IMR-90 (cell line): Measurements from ENCODE around the gene SESN1. TPM values are rescaled to one million over a fixed set of nuclear protein-coding genes. Genes with fewer than 3 reads are reported as not detected.

Source experiments
- ATAC-seq: fragments of 200-7000 bp; cut with Tn5 transposase; 2 replicates; pipeline ENCODE4 v1.9.1; 2020; ENCODE audit warnings: low read depth, mild to moderate bottlenecking, moderate library complexity
- BruUV-seq: library from RNA; stranded (reverse); fragments of 400-500 nt; replicated peaks from 2 replicates; lab custom pipeline; 2021; lab: Mats Ljungman, UMichigan
- CTCF ChIA-PET: fragments of 300-600 bp; formaldehyde crosslinking; extraction: SDS; loops from one replicate; lab custom pipeline; 2021; ENCODE audit warnings: antibody characterized with exemption; lab: Yijun Ruan, JAX
- POLR2A ChIA-PET: fragments of 300-600 bp; sonication (Branson Sonifier 250); formaldehyde crosslinking; loops from one replicate; lab custom pipeline; 2022; ENCODE audit warnings: antibody characterized with exemption; ENCODE audit not compliant: unreplicated experiment; lab: Charles Lee
- DNase-seq: peaks from one replicate; pipeline ENCODE4 v3.0.0; 2013
- H2AFZ ChIP-seq: replicated peaks from 2 replicates; pipeline ENCODE3; 2013; ENCODE audit warnings: low read length, mild to moderate bottlenecking; ENCODE audit not compliant: poor library complexity
- H2AK5ac ChIP-seq: 2 replicates; pipeline ENCODE4 v1.6.1; 2013; ENCODE audit warnings: low read depth, low read length, inconsistent platforms
- H2AK9ac ChIP-seq: replicated peaks from 2 replicates; pipeline ENCODE3; 2013; ENCODE audit warnings: mild to moderate bottlenecking, low read depth, low read length, moderate library complexity; ENCODE audit not compliant: poor library complexity
- H2BK120ac ChIP-seq: 2 replicates; pipeline ENCODE4 v1.6.1; 2013; ENCODE audit warnings: low read depth, low read length, inconsistent platforms
- H2BK15ac ChIP-seq: 3 replicates; pipeline ENCODE4 v1.6.1; 2013; ENCODE audit warnings: low read depth, low read length, inconsistent platforms
- H2BK20ac ChIP-seq: 2 replicates; pipeline ENCODE4 v1.6.1; 2013; ENCODE audit warnings: low read depth, mild to moderate bottlenecking, inconsistent platforms, low read length, moderate library complexity
- H2BK5ac ChIP-seq: 2 replicates; pipeline ENCODE4 v1.6.1; 2013; ENCODE audit warnings: mild to moderate bottlenecking, low read depth, low read length, inconsistent platforms; ENCODE audit not compliant: poor library complexity, severe bottlenecking
- H3K14ac ChIP-seq: replicated peaks from 2 replicates; pipeline ENCODE4 v1.6.1; 2013; ENCODE audit warnings: low read depth, low read length, inconsistent platforms
- H3K18ac ChIP-seq: 2 replicates; pipeline ENCODE4 v1.6.1; 2013; ENCODE audit warnings: low read depth, low read length, control low read depth
- H3K23ac ChIP-seq: 2 replicates; pipeline ENCODE4 v1.6.1; 2013; ENCODE audit warnings: low read depth, low read length, inconsistent platforms
- H3K27ac ChIP-seq: 2 replicates; pipeline ENCODE4 v1.5.1; 2013; ENCODE audit warnings: mild to moderate bottlenecking, control low read depth, low read length; ENCODE audit not compliant: insufficient read depth
- H3K27me3 ChIP-seq: 2 replicates; pipeline ENCODE4 v1.6.1; 2013; ENCODE audit warnings: low read length; ENCODE audit not compliant: control insufficient read depth, insufficient read depth
- H3K36me3 ChIP-seq: 2 replicates; pipeline ENCODE4 v1.6.1; 2013; ENCODE audit warnings: low read length, mixed read lengths; ENCODE audit not compliant: control insufficient read depth, insufficient read depth
- H3K4ac ChIP-seq: 2 replicates; pipeline ENCODE4 v1.6.1; 2013; ENCODE audit warnings: low read depth, low read length, inconsistent platforms
- H3K4me1 ChIP-seq: 2 replicates; pipeline ENCODE4 v1.6.1; 2013; ENCODE audit warnings: low read length, mixed read lengths; ENCODE audit not compliant: control insufficient read depth, insufficient read depth
- H3K4me2 ChIP-seq: 2 replicates; pipeline ENCODE4 v1.6.1; 2013; ENCODE audit warnings: low read depth, mild to moderate bottlenecking, control low read depth, low read length, moderate library complexity
- H3K4me3 ChIP-seq: 2 replicates; pipeline ENCODE4 v1.5.1; 2013; ENCODE audit warnings: low read depth, mild to moderate bottlenecking, control low read depth, low read length, moderate library complexity; ENCODE audit not compliant: insufficient read depth
- H3K56ac ChIP-seq: 2 replicates; pipeline ENCODE4 v1.6.1; 2013; ENCODE audit warnings: low read length, inconsistent platforms; ENCODE audit not compliant: insufficient read depth; ENCODE audit errors: extremely low read depth
- H3K79me1 ChIP-seq, 2 experiments: 2 replicates each; pipeline ENCODE4 v1.6.1; 2013; ENCODE audit warnings: low read length in 2 of 2, inconsistent platforms in 1 of 2, low read depth in 1 of 2
- H3K9ac ChIP-seq: 2 replicates; pipeline ENCODE4 v1.6.1; 2013; ENCODE audit warnings: low read depth, low read length, control low read depth
- H3K9me1 ChIP-seq: 2 replicates; pipeline ENCODE4 v1.6.1; 2013; ENCODE audit warnings: low read length, inconsistent platforms; ENCODE audit not compliant: insufficient read depth
- H3K9me3 ChIP-seq: 2 replicates; pipeline ENCODE4 v1.6.1; 2013; ENCODE audit warnings: low read length; ENCODE audit not compliant: control insufficient read depth, insufficient read depth
- H4K20me1 ChIP-seq: 2 replicates; pipeline ENCODE4 v1.6.1; 2013; ENCODE audit warnings: low read length, inconsistent platforms; ENCODE audit not compliant: insufficient read depth
- H4K5ac ChIP-seq: 2 replicates; pipeline ENCODE4 v1.6.1; 2013; ENCODE audit warnings: mild to moderate bottlenecking, low read depth, low read length, control low read depth
- H4K8ac ChIP-seq, 2 experiments: 2 replicates each; pipeline ENCODE4 v1.6.1; 2013; ENCODE audit warnings: low read depth in 2 of 2, low read length in 2 of 2, control low read depth in 1 of 2, inconsistent platforms in 1 of 2
- H4K91ac ChIP-seq: 2 replicates; pipeline ENCODE4 v1.6.1; 2013; ENCODE audit warnings: low read depth, low read length, inconsistent platforms; ENCODE audit not compliant: insufficient read depth
- BHLHE40 ChIP-seq: fragments of 150-350 bp; IDR thresholded peaks from 2 replicates; pipeline ENCODE4 v1.6.1; 2016; ENCODE audit warnings: mild to moderate bottlenecking, low read depth, low read length
- CEBPB ChIP-seq: IDR thresholded peaks from 2 replicates; pipeline ENCODE4 v1.6.1; 2012; ENCODE audit warnings: low read depth, low read length, improper control_type of control experiment
- CHD1 ChIP-seq: IDR thresholded peaks from 2 replicates; pipeline ENCODE4 v1.6.1; 2012; ENCODE audit warnings: low read depth, low read length, improper control_type of control experiment
- CTCF ChIP-seq: conservative IDR thresholded peaks from 2 replicates; pipeline ENCODE4 v1.5.1; 2012; ENCODE audit warnings: mild to moderate bottlenecking, low read depth, low read length, improper control_type of control experiment
- FOS ChIP-seq: fragments of 150-350 bp; IDR thresholded peaks from 2 replicates; pipeline ENCODE4 v1.6.1; 2016; ENCODE audit warnings: low read depth, low read length
- MAFK ChIP-seq: IDR thresholded peaks from 2 replicates; pipeline ENCODE4 v1.6.1; 2012; ENCODE audit warnings: low read depth, low read length, improper control_type of control experiment
- MAZ ChIP-seq: IDR thresholded peaks from 2 replicates; pipeline ENCODE4 v1.6.1; 2012; ENCODE audit warnings: low read depth, mild to moderate bottlenecking, low read length, improper control_type of control experiment, moderate library complexity, borderline replicate concordance
- MXI1 ChIP-seq: IDR thresholded peaks from 2 replicates; pipeline ENCODE4 v1.6.1; 2012; ENCODE audit warnings: low read depth, mild to moderate bottlenecking, low read length, moderate library complexity, borderline replicate concordance
- NFE2L2 ChIP-seq: fragments of 150-350 bp; IDR thresholded peaks from 2 replicates; pipeline ENCODE4 v1.6.1; 2016; ENCODE audit warnings: low read depth, mild to moderate bottlenecking, low read length
- POLR2A ChIP-seq: IDR thresholded peaks from 2 replicates; pipeline ENCODE4 v1.6.1; 2012; ENCODE audit warnings: mild to moderate bottlenecking, low read depth, low read length
- RAD21 ChIP-seq: IDR thresholded peaks from 2 replicates; pipeline ENCODE4 v1.6.1; 2012; ENCODE audit warnings: low read length, improper control_type of control experiment
- RCOR1 ChIP-seq: IDR thresholded peaks from 2 replicates; pipeline ENCODE4 v1.6.1; 2012; ENCODE audit warnings: mild to moderate bottlenecking, low read length, improper control_type of control experiment; ENCODE audit not compliant: insufficient replicate concordance
- RFX5 ChIP-seq: IDR thresholded peaks from 2 replicates; pipeline ENCODE4 v1.8.0; 2012; ENCODE audit warnings: low read depth, mild to moderate bottlenecking, low read length, moderate library complexity
- SMC3 ChIP-seq: fragments of 150-350 bp; IDR thresholded peaks from 2 replicates; pipeline ENCODE4 v1.6.1; 2016; ENCODE audit warnings: low read depth, mild to moderate bottlenecking, antibody characterized with exemption, low read length, moderate library complexity
- WGBS, 2 experiments: methylation state at CpG; one replicate each; pipeline versions ENCODE4 v1.1.5 to v1.1.7; 2013; ENCODE audit warnings: missing lambda C conversion rate in 2 of 2; ENCODE audit not compliant: insufficient read length in 1 of 2; ENCODE audit errors: extremely low coverage in 2 of 2; 5-methylcytosine and 5-hydroxymethylcytosine counted together
- dilution Hi-C: fragments of 300-500 bp; cut with HindIII; formaldehyde crosslinking; loops from one replicate; pipeline ENCODE4 v1.14.3; 2018; ENCODE audit warnings: low sequenced_read_pairs; ENCODE audit not compliant: unreplicated experiment
- in situ Hi-C: fragments of 300-500 bp; cut with MboI; formaldehyde crosslinking; loops from 3 replicates; pipeline ENCODE4 v1.14.3; 2019; ENCODE audit warnings: low sequenced_read_pairs, inconsistent platforms, mixed read lengths
- intact Hi-C: fragments of 100-400 bp; cut with micrococcal nuclease; formaldehyde crosslinking; loops from 2 replicates; pipeline ENCODE4 v1.10.0; 2022
- polyA plus RNA-seq, 3 experiments: library from polyadenylated mRNA; depleted of rRNA; stranded (reverse); fragments of >200 nt; gene quantifications; 2 replicates each; pipeline ENCODE4 v1.2.3, GENCODE V29; 2012; ENCODE audit warnings: low replicate concordance in 1 of 3
- total RNA-seq: library from RNA; depleted of rRNA; stranded (reverse); fragments of >200 nt; gene quantifications from 2 replicates; pipeline ENCODE4 v1.2.3, GENCODE V29; 2012
- TF ChIP-seq, protein P1 (sequence below): fragments of 150-350 bp; IDR thresholded peaks from 2 replicates; pipeline ENCODE4 v1.6.1; 2016; ENCODE audit warnings: low read depth, mild to moderate bottlenecking, low read length, moderate library complexity, borderline replicate concordance
- TF ChIP-seq, protein P2 (sequence below): fragments of 150-350 bp; IDR thresholded peaks from 2 replicates; pipeline ENCODE4 v1.6.1; 2017; ENCODE audit warnings: mild to moderate bottlenecking, antibody characterized with exemption, low read length, low read depth

Gene SESN1
- total and polyA plus RNA-seq, 2 of the 4 experiments (the other 2 are of a cell fraction) = 9.7 to 16.7 TPM

- Histone ChIP-seq H3K56ac (no peak overlapping the region), H4K5ac (no peak overlapping the region), H2BK120ac (no peak overlapping the region), H2BK20ac (no peak overlapping the region), H3K4ac (no peak overlapping the region), H3K14ac (no peak overlapping the region), H4K91ac (no peak overlapping the region), H3K27ac (no peak overlapping the region), H3K4me1 (peaks cover 1% of the 10 kb centered on the region; the same call in 1 of the 2 replicates), H4K20me1 (no peaks in the 10 kb centered on the region), H3K9me3 (no peaks in the 10 kb centered on the region), H2AK9ac (no peak overlapping the region), H3K4me3 (no peak overlapping the region), H3K27me3 (no peaks in the 10 kb centered on the region), H3K18ac (no peak overlapping the region), H2AK5ac (no peak overlapping the region), H3K23ac (no peak overlapping the region), H2BK15ac (no peak overlapping the region), H3K4me2 (no peak overlapping the region), H2AFZ (no peak overlapping the region), H3K79me1 (peaks cover 0 to 11% of the 10 kb centered on the region in 2 experiments; a peak in 3 of 4 replicates), H3K9me1 (peaks cover 4% of the 10 kb centered on the region; the same call in 1 of the 2 replicates), H3K36me3 (no peaks in the 10 kb centered on the region), H4K8ac (no peak overlapping the region), H2BK5ac (no peak overlapping the region), H3K9ac (no peak overlapping the region)
- in situ Hi-C loops = no loop called here
- no peak for DNase-seq
- BruUV-seq = no TSS peak
- ATAC-seq = no peak
- dilution Hi-C loops = no loop called here
- ChIA-PET CTCF (interaction anchor here (1.5 kb wide), 1 partner anchor 11 kb away, joined by 4 read pairs; no protein-coding TSS in a partner anchor), POLR2A (no interaction called here)
- WGBS, 2 experiments = no CpG with 5 or more reads among the region's 1 CpG
- intact Hi-C loops = no loop called here
- TF ChIP-seq MAFK (no peak), CTCF (no peak), POLR2A (no peak), CEBPB (no peak), CHD1 (no peak), MAZ (no peak), MXI1 (no peak), RFX5 (no peak), BHLHE40 (no peak), RCOR1 (no peak), NFE2L2 (no peak), RAD21 (no peak), FOS (no peak), SMC3 (no peak)
- TF ChIP-seq, protein P1, sequence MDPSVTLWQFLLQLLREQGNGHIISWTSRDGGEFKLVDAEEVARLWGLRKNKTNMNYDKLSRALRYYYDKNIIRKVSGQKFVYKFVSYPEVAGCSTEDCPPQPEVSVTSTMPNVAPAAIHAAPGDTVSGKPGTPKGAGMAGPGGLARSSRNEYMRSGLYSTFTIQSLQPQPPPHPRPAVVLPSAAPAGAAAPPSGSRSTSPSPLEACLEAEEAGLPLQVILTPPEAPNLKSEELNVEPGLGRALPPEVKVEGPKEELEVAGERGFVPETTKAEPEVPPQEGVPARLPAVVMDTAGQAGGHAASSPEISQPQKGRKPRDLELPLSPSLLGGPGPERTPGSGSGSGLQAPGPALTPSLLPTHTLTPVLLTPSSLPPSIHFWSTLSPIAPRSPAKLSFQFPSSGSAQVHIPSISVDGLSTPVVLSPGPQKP = no peak
- TF ChIP-seq, protein P2, sequence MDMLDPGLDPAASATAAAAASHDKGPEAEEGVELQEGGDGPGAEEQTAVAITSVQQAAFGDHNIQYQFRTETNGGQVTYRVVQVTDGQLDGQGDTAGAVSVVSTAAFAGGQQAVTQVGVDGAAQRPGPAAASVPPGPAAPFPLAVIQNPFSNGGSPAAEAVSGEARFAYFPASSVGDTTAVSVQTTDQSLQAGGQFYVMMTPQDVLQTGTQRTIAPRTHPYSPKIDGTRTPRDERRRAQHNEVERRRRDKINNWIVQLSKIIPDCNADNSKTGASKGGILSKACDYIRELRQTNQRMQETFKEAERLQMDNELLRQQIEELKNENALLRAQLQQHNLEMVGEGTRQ = no peak
Observed at GRCh38 chr6:109083657-109084056, 11.0 kb downstream of the SESN1 start.
